Stimulated activated CD8-positive, alpha-beta memory T cell treated with anti-CD3 and anti-CD28 coated beads, Interleukin-15, amount 100 ng/mL, for 4 hours (primary cell): ENCODE results near the gene MYO18B.

ENCODE experiments used
- DNase-seq, 2 donors: peaks; one replicate each; pipeline ENCODE4 v3.0.0-alpha.2; 2020; ENCODE audit warnings: low read depth in 2 of 2

MYO18B gene

DNA sequence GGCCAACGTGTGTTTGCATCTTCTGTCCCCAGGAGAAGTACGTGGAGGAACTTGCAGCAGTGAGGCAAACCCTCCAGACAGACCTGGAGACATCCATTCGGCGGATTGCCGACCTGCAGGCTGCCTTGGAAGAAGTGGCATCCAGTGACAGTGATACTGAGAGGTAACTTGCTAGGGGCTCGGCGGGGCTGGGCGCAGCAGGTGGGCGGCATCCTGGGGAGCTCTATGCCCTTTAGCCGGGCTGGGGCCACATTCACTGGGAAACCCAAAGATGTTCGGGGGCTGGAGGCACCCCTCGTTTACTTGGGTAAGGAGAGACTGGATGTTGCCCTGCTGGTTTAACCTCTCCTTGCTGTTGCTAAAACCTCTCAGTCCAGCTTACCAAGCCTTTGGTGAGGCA, 250.3 kb downstream of the MYO18B start:
- DNase-seq: no peak

DNA sequence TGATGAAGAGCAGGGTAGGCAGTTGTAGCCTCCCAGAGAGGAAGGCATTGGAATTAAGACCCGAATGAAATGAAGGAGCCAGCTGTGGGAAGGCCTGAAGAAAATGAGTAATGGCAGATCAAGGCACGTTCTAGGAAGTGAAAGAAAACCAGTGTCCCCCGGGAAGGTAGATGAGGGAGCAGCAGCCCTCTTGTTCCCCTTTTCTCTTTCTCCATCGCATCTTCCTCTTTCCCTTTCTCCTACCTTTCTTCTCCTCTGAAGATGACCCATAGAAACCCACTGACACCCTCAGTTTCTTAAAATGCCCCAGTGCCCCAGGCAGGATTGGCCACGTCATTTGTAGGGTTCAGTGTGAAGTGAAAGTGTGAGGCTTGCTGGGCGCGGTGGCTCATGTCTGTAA, 254.7 kb downstream of the MYO18B start:
- no peak for DNase-seq

DNA sequence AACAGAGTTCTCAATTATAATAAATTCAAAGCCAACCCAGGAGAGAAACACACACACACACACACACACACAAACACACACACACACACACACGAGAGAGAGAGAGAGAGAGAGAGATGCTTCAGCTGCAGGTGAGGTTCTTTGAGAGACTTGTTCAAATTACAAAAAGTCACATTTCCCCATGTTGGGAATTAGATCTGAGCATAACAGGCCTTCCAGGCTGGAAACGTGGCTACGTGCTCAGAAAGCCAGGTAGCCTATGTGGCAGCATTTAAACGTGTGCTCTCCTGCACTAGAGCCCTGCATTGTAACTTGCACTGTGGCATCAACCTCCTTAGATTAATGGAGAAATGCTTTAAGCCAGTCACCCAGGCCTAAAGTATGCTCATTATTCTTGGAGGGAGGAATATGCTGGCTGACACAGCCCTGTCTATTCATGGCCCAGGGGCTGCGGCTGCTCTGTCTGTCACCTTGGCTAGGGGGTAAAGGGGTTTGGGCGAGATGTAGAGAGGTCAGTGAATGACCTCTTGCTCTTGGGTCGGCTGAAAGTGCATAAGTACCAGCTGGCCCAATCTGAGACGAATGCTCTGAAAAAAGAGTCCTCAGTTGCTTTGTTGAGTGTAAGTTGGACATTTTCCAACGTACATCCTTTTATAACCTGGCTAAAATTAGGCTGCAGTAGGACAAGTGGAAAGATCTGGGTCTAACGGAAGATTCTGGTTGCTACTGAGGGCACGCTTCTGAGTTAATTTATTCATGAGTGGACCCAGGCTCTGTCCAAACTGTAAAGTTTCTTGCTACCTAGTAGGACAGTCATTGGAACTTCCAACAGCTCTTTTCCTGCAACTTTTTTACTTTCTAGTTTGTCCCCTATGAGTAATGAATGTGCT, 256.1 kb downstream of the MYO18B start:
- no peak for DNase-seq

DNA sequence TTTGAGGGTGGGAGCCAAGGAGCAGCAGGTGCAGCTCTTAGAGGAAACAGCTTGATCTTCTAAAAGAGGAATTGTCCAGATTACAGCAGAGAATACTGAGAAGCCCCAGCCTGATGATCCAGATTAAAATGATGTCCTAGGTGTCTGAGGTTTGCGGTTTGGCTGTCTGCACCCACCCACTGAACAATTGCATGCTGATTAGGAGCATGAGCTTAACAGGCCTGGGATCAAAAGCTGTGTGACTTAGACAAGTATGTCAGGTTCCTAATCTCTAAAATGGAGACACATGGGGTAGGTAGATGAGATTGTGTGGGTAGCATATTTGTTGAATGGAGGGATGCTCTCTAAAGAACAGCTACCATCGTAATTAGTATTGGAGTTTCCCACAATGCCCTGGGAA, 260.5 kb downstream of the MYO18B start:
- no peak for DNase-seq

DNA sequence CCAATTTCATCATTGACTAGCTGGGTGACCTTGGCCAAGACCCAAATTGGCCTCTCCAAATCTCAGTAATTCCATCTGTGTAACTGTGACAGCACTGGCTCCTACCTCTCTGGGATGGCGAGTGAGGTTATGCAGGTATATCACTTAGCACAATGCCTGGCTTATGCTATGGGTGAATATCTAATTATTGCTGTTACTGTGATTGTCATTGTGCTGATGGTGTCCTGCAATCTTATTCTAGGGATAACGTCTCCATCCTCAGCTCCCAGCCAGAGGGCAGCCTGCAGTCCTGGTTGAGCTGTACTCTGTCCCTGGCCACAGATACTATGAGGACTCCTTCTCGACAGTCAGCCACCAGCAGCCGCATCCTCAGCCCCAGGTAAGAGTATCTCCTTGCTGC, 262.5 kb downstream of the MYO18B start:
- DNase-seq: no peak

DNA sequence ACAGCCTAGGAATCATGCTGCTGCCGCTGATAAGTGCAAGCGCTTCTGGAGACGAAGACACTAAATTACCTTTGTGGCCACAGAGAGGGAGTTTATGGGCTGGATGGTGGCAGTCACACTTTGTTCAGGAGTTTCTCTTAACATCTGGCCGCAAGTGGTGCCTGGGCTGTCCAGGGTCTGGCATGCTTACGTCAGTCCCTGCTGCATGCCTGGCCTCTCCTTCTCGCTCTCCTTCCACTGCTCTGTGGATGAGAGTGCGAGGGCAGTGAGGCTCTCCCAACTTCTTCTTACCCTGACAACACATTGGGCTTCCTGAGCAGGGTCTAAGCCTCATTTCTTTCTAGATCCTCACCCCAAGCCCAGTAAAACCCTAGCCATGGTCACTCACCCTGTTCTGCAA, 266.6 kb downstream of the MYO18B start:
- DNase-seq: no peak

DNA sequence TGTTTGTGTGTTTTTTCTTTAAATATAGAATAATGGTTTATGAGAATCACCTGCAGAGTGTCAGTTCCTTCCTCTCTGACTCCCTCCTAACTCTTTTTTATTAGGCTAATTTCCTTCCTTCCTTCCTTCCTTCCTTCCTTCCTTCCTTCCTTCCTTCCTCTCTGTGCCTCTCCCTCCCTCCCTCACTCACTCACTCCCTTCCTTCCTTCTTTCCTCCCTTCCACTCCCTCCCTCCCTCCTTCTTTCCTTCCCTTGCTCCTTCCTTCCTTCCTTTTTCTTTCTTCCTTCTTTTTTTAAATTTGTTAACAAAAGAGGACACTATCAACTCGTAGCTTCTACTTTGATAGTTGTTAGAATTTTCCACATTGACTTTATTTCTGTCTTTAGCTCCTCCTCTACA, 274.9 kb downstream of the MYO18B start:
- DNase-seq: no peak

DNA sequence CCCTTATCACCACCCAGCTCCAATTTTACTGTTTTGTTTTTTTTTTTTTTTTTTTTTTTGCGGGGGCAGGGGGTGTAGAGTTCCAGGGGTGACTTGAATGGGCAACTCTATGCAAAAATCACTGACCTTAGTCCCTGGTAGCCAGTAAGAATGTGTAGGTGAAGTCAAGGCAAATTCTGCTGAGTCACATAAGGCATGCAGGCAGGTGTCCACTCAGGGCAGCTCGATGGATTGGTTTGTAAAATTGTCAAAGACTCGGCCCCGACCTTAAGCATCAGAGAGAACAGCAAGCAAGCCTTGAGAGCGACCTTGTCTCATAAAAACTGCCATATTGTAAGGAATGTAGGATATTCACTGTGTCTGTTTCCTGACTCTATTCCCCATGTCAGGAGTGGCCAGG, 275.9 kb downstream of the MYO18B start:
- no peak for DNase-seq

DNA sequence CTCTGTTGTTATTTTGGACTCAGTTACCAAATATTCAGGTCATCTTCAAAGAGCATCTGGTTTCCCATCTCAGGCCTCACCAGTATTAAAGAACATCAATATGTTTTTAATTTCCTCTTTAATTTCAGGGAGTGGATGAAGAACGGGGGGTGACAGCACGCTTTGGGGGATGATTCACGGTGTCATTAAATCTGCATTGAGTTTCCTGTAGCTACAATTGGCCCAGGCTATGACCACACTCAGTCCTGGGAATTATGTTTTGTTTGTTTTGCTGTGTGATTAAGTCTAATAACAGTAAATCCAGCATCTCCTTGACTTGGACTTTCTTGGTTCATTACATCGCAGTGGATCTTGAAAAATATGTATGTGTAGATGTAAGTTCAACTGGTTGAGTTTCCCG, 277.6 kb downstream of the MYO18B start:
- DNase-seq: no peak

DNA sequence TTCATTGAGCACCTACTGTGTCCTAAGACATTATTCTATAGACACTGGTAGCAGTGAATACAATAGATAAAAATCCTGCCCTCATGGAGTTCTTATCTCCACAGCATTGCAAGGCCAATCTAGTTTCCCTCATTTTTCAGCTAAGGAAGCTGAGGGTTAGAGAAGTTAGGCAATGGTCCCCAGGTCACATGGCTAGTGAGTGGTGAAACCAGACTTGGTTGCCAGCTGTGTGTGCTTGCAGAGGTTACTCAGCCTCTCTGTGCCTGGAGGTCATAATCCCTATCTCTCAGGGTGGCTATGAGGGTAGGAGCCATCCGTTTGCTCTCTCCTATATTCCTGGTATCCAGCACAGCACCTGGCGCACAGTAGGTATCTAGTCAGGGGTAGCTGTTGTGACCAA, 279.5 kb downstream of the MYO18B start:
- no peak for DNase-seq

DNA sequence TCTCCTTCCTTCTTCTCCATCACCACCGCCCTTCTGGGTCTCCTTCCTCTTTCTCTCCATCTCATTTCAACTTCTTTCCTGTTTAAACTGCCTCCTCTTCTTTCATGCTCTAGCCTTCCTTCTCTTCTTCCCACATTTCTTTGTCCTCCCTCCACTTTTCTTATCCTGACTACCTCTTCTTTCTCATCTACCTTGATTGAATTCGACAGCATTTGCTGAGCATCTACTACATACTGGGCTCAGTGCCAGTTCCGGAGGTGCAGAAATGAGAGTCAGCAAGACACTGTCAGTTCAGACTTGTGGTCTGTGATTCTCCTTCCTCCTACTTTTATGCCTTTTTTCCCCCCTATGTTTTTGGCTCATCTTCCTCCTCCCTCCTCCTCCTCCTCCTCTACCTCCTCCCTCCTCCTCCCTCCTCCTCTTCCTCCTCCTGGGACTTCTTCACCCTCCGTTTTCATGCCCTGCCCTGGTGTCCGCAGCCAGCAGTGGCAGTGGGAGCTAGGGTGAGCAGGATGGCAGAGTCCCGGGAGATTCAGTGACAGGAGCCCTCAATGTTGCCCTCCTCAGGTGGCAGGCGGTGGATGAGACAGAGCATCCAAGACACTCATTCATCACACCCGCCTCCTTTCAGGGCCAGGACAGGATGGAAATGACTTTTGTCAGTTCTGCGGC, 281.3 kb downstream of the MYO18B start:
- no peak for DNase-seq

DNA sequence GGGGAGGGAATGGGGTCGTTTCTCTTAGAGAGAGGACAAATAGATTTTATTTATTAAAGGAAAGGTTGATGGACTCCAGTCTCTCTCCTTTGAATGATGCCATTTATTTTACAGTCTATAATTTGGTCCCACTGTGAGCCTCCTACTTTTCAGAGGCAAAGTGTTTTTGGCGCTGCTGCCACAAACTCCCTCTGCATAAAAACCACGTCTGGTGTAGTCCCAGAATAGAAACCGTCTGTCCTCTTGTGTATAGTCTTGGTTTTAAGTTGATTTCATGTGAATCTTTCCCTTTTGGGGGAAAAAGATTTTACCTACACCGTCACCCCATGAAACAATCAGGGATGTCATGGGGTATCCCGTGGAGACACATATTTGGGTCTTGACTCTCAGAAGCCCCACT, 283.6 kb downstream of the MYO18B start:
- DNase-seq: no peak

DNA sequence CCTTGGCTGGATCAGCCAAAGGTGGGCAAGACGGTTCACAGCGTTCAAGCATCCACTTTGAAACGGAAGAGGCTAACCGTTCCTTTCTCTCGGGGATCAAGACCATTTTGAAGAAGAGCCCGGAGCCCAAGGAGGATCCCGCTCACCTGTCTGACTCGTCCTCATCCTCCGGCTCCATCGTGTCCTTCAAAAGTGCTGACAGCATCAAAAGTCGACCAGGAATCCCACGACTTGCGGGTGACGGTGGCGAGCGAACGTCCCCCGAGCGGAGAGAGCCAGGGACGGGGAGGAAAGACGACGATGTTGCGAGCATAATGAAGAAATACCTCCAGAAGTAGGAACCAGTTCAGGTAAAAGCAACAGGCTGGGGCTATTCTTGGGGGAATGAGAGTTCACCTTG, 285.4 kb downstream of the MYO18B start:
- no peak for DNase-seq

DNA sequence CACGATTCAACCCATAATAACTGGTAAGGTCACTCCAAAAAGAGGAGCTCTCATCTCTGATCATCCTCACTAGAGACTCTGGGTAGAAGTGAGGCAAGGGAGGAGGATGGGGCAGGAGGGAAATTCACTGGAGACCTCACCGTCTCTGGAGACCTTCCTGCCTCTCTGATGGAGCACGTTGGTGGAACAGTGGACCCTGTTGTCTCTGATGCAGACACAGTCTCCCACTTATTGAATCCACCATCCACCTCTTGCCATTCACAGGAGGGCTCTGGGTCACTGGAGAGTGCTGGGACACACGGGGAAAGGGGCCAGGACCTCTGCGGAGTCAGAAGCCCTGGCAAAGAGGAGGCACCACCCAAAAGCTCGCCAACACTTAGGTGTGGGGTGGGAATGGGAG, 289.7 kb downstream of the MYO18B start:
- DNase-seq: no peak

DNA sequence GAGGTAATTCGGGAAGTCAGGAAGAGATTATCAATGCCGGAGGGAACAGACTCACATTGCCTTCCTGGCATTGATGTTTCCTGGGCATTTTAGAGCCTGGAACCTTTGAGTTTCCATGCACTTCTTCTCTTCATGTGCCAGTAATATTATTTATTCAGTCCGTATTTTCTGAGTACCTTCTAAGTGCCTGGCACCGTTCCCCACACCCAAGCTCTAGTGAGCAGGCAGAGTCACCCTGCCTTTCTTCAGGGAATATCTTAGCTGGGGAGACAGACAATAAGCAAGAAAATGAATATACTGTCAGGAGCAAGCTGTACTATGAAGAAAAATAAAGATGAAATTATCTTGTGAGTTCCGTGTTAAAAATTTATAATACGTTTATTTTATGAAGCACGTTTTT, 291.1 kb downstream of the MYO18B start:
- no peak for DNase-seq

DNA sequence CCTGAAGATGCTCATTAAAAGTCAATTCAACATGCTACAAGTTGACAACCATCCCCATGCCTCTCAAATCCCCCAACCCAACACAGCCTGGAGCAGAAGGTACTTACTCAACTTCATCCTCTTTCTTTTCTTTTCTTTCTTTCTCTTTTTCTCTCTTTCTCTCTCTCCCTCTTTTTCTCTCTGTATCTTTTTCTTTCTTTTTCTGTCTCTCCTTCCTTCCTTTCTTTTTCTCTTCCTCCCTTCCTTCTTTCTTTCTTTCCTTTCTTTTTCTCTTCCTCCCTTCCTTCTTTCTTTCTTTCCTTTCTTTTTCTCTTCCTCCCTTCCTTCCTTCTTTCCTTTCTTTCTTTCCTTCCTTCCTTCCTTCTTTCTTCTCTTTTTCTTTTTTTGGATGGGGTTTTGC, 291.6 kb downstream of the MYO18B start:
- no peak for DNase-seq

DNA sequence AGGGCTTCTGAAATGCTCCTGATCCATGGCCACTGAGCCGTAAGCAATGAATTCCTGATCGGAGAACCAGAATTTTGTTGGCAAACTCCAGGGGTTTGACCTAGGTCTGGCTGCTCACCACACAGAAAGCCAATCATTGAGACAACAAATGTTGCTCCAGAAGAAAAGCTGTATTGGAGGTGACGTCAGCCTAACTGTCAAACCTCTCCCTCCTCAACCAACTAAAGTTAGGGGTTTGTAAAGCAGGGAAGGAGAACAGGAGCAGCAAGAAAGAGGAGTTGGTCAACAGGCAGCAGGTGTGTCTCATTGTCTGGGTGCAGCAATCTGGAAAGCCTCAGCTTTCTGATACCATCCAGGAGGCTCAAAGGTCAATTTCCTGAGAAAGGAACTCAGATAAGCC, 293.5 kb downstream of the MYO18B start:
- no peak for DNase-seq

DNA sequence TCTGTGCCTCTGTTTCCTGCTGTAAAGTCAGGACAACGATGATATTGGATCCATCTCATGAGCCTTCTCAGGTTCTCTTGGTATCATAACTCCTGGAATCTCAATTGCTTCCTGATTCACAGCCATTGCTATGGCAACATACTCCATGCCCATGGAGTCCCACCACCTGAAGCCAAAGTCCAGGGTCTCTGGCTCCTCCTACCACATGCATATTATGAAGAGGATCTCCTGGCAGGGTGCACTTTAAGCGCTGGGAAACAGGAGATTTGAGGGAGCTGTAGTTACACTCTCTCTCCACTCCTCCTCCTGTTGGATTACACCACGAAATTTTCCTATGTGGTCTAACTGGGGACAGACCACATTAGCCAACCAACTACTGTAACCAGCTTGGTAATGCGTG, 296.4 kb downstream of the MYO18B start:
- no peak for DNase-seq

DNA sequence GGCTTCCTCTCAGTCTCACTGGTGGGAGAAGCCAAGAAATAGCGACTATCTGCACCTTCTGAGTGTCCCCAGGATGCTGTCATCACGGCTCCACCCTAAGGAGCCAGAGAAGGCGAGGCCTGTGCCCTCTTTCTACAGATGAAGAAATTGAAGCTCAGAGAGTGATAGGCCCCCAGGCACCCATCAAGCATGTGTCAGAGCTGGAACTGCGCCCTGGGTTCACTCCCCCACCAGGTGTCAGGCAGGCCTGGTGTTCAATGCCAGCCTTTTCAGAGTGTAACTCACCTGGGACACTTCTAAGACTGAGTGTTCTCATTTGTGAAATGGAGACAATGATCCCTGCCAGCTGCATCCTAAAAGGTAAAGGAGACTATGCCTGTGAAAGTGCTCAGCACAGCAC, 299.9 kb downstream of the MYO18B start:
- no peak for DNase-seq

DNA sequence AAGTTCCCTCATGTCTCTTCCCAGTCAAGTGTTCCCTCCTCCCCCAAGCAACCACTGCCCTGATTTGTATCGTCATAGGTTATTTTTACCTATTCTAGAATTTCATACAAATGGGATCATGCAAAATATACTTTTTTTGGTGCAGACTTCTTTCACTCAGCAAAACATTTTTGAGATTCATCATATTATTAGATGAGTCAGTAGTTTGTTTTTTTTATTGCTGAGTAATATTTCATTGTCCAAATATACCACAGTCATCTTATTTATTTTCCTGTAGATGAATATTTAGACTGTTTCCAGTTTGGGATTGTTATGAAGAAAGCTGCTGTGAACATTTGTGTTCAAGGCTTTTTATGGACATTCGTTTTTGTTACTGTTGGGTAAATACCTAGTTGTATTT, 301.0 kb downstream of the MYO18B start:
- DNase-seq: no peak

DNA sequence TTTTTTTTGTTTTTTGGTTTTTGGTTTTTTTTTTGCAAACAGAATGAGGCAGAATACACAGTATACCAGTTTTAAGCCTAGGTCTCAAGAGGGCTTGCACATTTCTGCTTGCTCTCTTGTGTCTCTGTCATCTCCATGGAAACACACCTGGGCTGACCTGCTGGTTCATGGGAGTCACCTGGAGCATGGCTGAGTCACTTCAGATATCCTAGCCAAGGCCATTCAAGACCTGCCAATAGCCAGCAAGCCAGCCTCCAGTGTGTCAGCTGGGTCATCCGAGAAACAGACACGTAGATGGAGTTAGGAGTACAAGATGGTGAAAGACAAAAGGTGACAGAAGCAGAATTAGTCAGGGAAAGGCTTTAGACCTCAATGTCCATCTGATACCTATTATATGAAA, 303.1 kb downstream of the MYO18B start:
- no peak for DNase-seq

DNA sequence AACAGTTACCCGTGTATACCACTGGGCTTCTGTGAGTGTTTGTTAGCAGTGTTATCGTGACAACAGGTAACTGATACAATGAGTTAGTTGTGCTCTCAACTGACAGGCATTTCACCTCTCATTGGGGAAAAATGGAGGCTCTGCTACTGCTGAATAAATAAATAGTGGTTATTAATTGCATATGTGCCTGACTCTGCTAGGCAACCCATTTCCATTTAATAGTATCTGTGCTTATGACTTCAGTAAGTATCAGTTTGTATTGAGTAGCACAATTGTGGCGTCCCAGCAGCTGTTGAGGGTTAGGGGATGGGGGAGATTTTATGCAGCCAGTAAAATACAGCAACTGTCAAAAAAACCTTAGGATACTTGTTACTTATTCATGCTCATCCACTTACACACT, 303.9 kb downstream of the MYO18B start:
- DNase-seq: no peak

DNA sequence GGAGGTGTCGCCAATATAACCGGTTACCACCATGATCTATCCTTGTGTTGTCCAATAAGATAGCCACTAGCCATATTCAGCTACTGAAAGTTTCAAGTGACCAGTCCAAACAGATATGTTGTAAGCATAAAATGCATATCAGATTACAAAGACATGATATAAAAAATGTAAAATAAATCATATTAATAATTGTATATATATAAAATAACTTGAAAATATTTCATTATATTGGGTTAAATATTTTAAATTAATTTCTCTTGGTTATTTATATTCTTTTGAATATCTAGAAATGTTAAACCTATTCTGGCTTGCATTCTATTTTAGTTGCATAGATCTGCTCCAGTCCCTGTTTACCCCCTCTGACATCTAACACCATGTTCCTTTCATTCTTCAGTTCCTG, 305.5 kb downstream of the MYO18B start:
- DNase-seq: no peak

DNA sequence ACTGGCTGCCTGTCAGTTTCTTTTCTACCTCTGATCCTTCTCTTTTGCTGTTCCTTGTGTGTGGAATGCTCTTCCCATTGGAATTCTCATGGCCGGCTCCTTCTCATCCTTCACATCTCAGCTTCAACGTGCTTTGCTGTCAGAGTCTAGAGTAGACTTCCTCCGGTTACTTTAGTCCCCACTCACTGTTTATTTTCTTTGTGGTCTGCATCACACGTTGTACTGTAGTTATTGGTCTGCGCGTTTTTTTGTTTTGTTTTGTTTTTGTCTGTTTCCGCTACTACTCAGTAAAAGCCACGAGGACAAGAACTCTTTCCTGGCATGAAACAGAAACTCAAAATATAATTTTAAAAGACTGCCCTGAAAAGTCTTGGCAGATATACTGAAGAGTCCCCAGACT, 305.9 kb downstream of the MYO18B start:
- no peak for DNase-seq
